IMR-90 (cell line): Measurements from ENCODE around the gene SPAAR. TPM values are rescaled to one million over a fixed set of nuclear protein-coding genes. Genes with fewer than 3 reads are reported as not detected.

ENCODE experiments used
- ATAC-seq: fragments of 200-7000 bp; cut with Tn5 transposase; 2 replicates; pipeline ENCODE4 v1.9.1; 2020; ENCODE audit warnings: low read depth, mild to moderate bottlenecking, moderate library complexity
- BruUV-seq: library from RNA; stranded (reverse); fragments of 400-500 nt; replicated peaks from 2 replicates; lab custom pipeline; 2021; lab: Mats Ljungman, UMichigan
- CTCF ChIA-PET: fragments of 300-600 bp; formaldehyde crosslinking; extraction: SDS; loops from one replicate; lab custom pipeline; 2021; ENCODE audit warnings: antibody characterized with exemption; lab: Yijun Ruan, JAX
- POLR2A ChIA-PET: fragments of 300-600 bp; sonication (Branson Sonifier 250); formaldehyde crosslinking; loops from one replicate; lab custom pipeline; 2022; ENCODE audit warnings: antibody characterized with exemption; ENCODE audit not compliant: unreplicated experiment; lab: Charles Lee
- DNase-seq: peaks from one replicate; pipeline ENCODE4 v3.0.0; 2013
- H2AFZ ChIP-seq: replicated peaks from 2 replicates; pipeline ENCODE3; 2013; ENCODE audit warnings: low read length, mild to moderate bottlenecking; ENCODE audit not compliant: poor library complexity
- H2AK5ac ChIP-seq: 2 replicates; pipeline ENCODE4 v1.6.1; 2013; ENCODE audit warnings: low read depth, low read length, inconsistent platforms
- H2AK9ac ChIP-seq: replicated peaks from 2 replicates; pipeline ENCODE3; 2013; ENCODE audit warnings: mild to moderate bottlenecking, low read depth, low read length, moderate library complexity; ENCODE audit not compliant: poor library complexity
- H2BK120ac ChIP-seq: 2 replicates; pipeline ENCODE4 v1.6.1; 2013; ENCODE audit warnings: low read depth, low read length, inconsistent platforms
- H2BK15ac ChIP-seq: 3 replicates; pipeline ENCODE4 v1.6.1; 2013; ENCODE audit warnings: low read depth, low read length, inconsistent platforms
- H2BK20ac ChIP-seq: 2 replicates; pipeline ENCODE4 v1.6.1; 2013; ENCODE audit warnings: low read depth, mild to moderate bottlenecking, inconsistent platforms, low read length, moderate library complexity
- H2BK5ac ChIP-seq: 2 replicates; pipeline ENCODE4 v1.6.1; 2013; ENCODE audit warnings: mild to moderate bottlenecking, low read depth, low read length, inconsistent platforms; ENCODE audit not compliant: poor library complexity, severe bottlenecking
- H3K14ac ChIP-seq: replicated peaks from 2 replicates; pipeline ENCODE4 v1.6.1; 2013; ENCODE audit warnings: low read depth, low read length, inconsistent platforms
- H3K18ac ChIP-seq: 2 replicates; pipeline ENCODE4 v1.6.1; 2013; ENCODE audit warnings: low read depth, low read length, control low read depth
- H3K23ac ChIP-seq: 2 replicates; pipeline ENCODE4 v1.6.1; 2013; ENCODE audit warnings: low read depth, low read length, inconsistent platforms
- H3K27ac ChIP-seq: 2 replicates; pipeline ENCODE4 v1.5.1; 2013; ENCODE audit warnings: mild to moderate bottlenecking, control low read depth, low read length; ENCODE audit not compliant: insufficient read depth
- H3K27me3 ChIP-seq: 2 replicates; pipeline ENCODE4 v1.6.1; 2013; ENCODE audit warnings: low read length; ENCODE audit not compliant: control insufficient read depth, insufficient read depth
- H3K36me3 ChIP-seq: 2 replicates; pipeline ENCODE4 v1.6.1; 2013; ENCODE audit warnings: low read length, mixed read lengths; ENCODE audit not compliant: control insufficient read depth, insufficient read depth
- H3K4ac ChIP-seq: 2 replicates; pipeline ENCODE4 v1.6.1; 2013; ENCODE audit warnings: low read depth, low read length, inconsistent platforms
- H3K4me1 ChIP-seq: 2 replicates; pipeline ENCODE4 v1.6.1; 2013; ENCODE audit warnings: low read length, mixed read lengths; ENCODE audit not compliant: control insufficient read depth, insufficient read depth
- H3K4me2 ChIP-seq: 2 replicates; pipeline ENCODE4 v1.6.1; 2013; ENCODE audit warnings: low read depth, mild to moderate bottlenecking, control low read depth, low read length, moderate library complexity
- H3K4me3 ChIP-seq: 2 replicates; pipeline ENCODE4 v1.5.1; 2013; ENCODE audit warnings: low read depth, mild to moderate bottlenecking, control low read depth, low read length, moderate library complexity; ENCODE audit not compliant: insufficient read depth
- H3K56ac ChIP-seq: 2 replicates; pipeline ENCODE4 v1.6.1; 2013; ENCODE audit warnings: low read length, inconsistent platforms; ENCODE audit not compliant: insufficient read depth; ENCODE audit errors: extremely low read depth
- H3K79me1 ChIP-seq, 2 experiments: 2 replicates each; pipeline ENCODE4 v1.6.1; 2013; ENCODE audit warnings: low read length in 2 of 2, inconsistent platforms in 1 of 2, low read depth in 1 of 2
- H3K9ac ChIP-seq: 2 replicates; pipeline ENCODE4 v1.6.1; 2013; ENCODE audit warnings: low read depth, low read length, control low read depth
- H3K9me1 ChIP-seq: 2 replicates; pipeline ENCODE4 v1.6.1; 2013; ENCODE audit warnings: low read length, inconsistent platforms; ENCODE audit not compliant: insufficient read depth
- H3K9me3 ChIP-seq: 2 replicates; pipeline ENCODE4 v1.6.1; 2013; ENCODE audit warnings: low read length; ENCODE audit not compliant: control insufficient read depth, insufficient read depth
- H4K20me1 ChIP-seq: 2 replicates; pipeline ENCODE4 v1.6.1; 2013; ENCODE audit warnings: low read length, inconsistent platforms; ENCODE audit not compliant: insufficient read depth
- H4K5ac ChIP-seq: 2 replicates; pipeline ENCODE4 v1.6.1; 2013; ENCODE audit warnings: mild to moderate bottlenecking, low read depth, low read length, control low read depth
- H4K8ac ChIP-seq, 2 experiments: 2 replicates each; pipeline ENCODE4 v1.6.1; 2013; ENCODE audit warnings: low read depth in 2 of 2, low read length in 2 of 2, control low read depth in 1 of 2, inconsistent platforms in 1 of 2
- H4K91ac ChIP-seq: 2 replicates; pipeline ENCODE4 v1.6.1; 2013; ENCODE audit warnings: low read depth, low read length, inconsistent platforms; ENCODE audit not compliant: insufficient read depth
- BHLHE40 ChIP-seq: fragments of 150-350 bp; IDR thresholded peaks from 2 replicates; pipeline ENCODE4 v1.6.1; 2016; ENCODE audit warnings: mild to moderate bottlenecking, low read depth, low read length
- CEBPB ChIP-seq: IDR thresholded peaks from 2 replicates; pipeline ENCODE4 v1.6.1; 2012; ENCODE audit warnings: low read depth, low read length, improper control_type of control experiment
- CHD1 ChIP-seq: IDR thresholded peaks from 2 replicates; pipeline ENCODE4 v1.6.1; 2012; ENCODE audit warnings: low read depth, low read length, improper control_type of control experiment
- CTCF ChIP-seq: conservative IDR thresholded peaks from 2 replicates; pipeline ENCODE4 v1.5.1; 2012; ENCODE audit warnings: mild to moderate bottlenecking, low read depth, low read length, improper control_type of control experiment
- ELK1 ChIP-seq: fragments of 150-350 bp; IDR thresholded peaks from 2 replicates; pipeline ENCODE4 v1.6.1; 2016; ENCODE audit warnings: low read depth, mild to moderate bottlenecking, low read length, moderate library complexity, borderline replicate concordance
- FOS ChIP-seq: fragments of 150-350 bp; IDR thresholded peaks from 2 replicates; pipeline ENCODE4 v1.6.1; 2016; ENCODE audit warnings: low read depth, low read length
- MAFK ChIP-seq: IDR thresholded peaks from 2 replicates; pipeline ENCODE4 v1.6.1; 2012; ENCODE audit warnings: low read depth, low read length, improper control_type of control experiment
- MAZ ChIP-seq: IDR thresholded peaks from 2 replicates; pipeline ENCODE4 v1.6.1; 2012; ENCODE audit warnings: low read depth, mild to moderate bottlenecking, low read length, improper control_type of control experiment, moderate library complexity, borderline replicate concordance
- MXI1 ChIP-seq: IDR thresholded peaks from 2 replicates; pipeline ENCODE4 v1.6.1; 2012; ENCODE audit warnings: low read depth, mild to moderate bottlenecking, low read length, moderate library complexity, borderline replicate concordance
- NFE2L2 ChIP-seq: fragments of 150-350 bp; IDR thresholded peaks from 2 replicates; pipeline ENCODE4 v1.6.1; 2016; ENCODE audit warnings: low read depth, mild to moderate bottlenecking, low read length
- POLR2A ChIP-seq: IDR thresholded peaks from 2 replicates; pipeline ENCODE4 v1.6.1; 2012; ENCODE audit warnings: mild to moderate bottlenecking, low read depth, low read length
- RAD21 ChIP-seq: IDR thresholded peaks from 2 replicates; pipeline ENCODE4 v1.6.1; 2012; ENCODE audit warnings: low read length, improper control_type of control experiment
- RCOR1 ChIP-seq: IDR thresholded peaks from 2 replicates; pipeline ENCODE4 v1.6.1; 2012; ENCODE audit warnings: mild to moderate bottlenecking, low read length, improper control_type of control experiment; ENCODE audit not compliant: insufficient replicate concordance
- RFX5 ChIP-seq: IDR thresholded peaks from 2 replicates; pipeline ENCODE4 v1.8.0; 2012; ENCODE audit warnings: low read depth, mild to moderate bottlenecking, low read length, moderate library complexity
- SMC3 ChIP-seq: fragments of 150-350 bp; IDR thresholded peaks from 2 replicates; pipeline ENCODE4 v1.6.1; 2016; ENCODE audit warnings: low read depth, mild to moderate bottlenecking, antibody characterized with exemption, low read length, moderate library complexity
- USF2 ChIP-seq: fragments of 150-350 bp; IDR thresholded peaks from 2 replicates; pipeline ENCODE4 v1.6.1; 2017; ENCODE audit warnings: mild to moderate bottlenecking, antibody characterized with exemption, low read length, low read depth
- WGBS, 2 experiments: methylation state at CpG; one replicate each; pipeline versions ENCODE4 v1.1.5 to v1.1.7; 2013; ENCODE audit warnings: missing lambda C conversion rate in 2 of 2; ENCODE audit not compliant: insufficient read length in 1 of 2; ENCODE audit errors: extremely low coverage in 2 of 2; 5-methylcytosine and 5-hydroxymethylcytosine counted together
- dilution Hi-C: fragments of 300-500 bp; cut with HindIII; formaldehyde crosslinking; loops from one replicate; pipeline ENCODE4 v1.14.3; 2018; ENCODE audit warnings: low sequenced_read_pairs; ENCODE audit not compliant: unreplicated experiment
- in situ Hi-C: fragments of 300-500 bp; cut with MboI; formaldehyde crosslinking; loops from 3 replicates; pipeline ENCODE4 v1.14.3; 2019; ENCODE audit warnings: low sequenced_read_pairs, inconsistent platforms, mixed read lengths
- intact Hi-C: fragments of 100-400 bp; cut with micrococcal nuclease; formaldehyde crosslinking; loops from 2 replicates; pipeline ENCODE4 v1.10.0; 2022
- polyA plus RNA-seq, 3 experiments: library from polyadenylated mRNA; depleted of rRNA; stranded (reverse); fragments of >200 nt; gene quantifications; 2 replicates each; pipeline ENCODE4 v1.2.3, GENCODE V29; 2012; ENCODE audit warnings: low replicate concordance in 1 of 3
- total RNA-seq: library from RNA; depleted of rRNA; stranded (reverse); fragments of >200 nt; gene quantifications from 2 replicates; pipeline ENCODE4 v1.2.3, GENCODE V29; 2012

The SPAAR gene
- total and polyA plus RNA-seq, 2 of the 4 experiments (the other 2 are of a cell fraction) = 0.18 to 0.32 TPM

GRCh38 chr9:35944173-35944572, 34.9 kb downstream of the SPAAR start:
- no peak overlapping the region for H3K27ac ChIP-seq
- in situ Hi-C loops = loop anchor here (10.0 kb wide), 1 partner anchor 59 kb away; no protein-coding TSS in a partner anchor

More at GRCh38 chr9:35944173-35944572, 34.9 kb downstream of the SPAAR start:
- no peaks in the 10 kb centered on the region for H4K20me1 ChIP-seq
- H3K79me1 ChIP-seq = no peaks in the 10 kb centered on the region; a peak in 1 of 4 replicates
- no peak for DNase-seq
- H4K91ac ChIP-seq = peak overlapping the region; percentile 95
- ChIA-PET POLR2A (no interaction called here), CTCF (interaction anchor here (2.7 kb wide), 1 partner anchor 41 kb away, joined by 20 read pairs; no protein-coding TSS in a partner anchor)
- BruUV-seq = no TSS peak
- H3K9me3 ChIP-seq = no peaks in the 10 kb centered on the region
- H3K27me3 ChIP-seq = no peaks in the 10 kb centered on the region
- intact Hi-C loops (no loop called here), dilution Hi-C loops (no loop called here)
- WGBS, 2 experiments = 100% methylated on average over 2 of the region's 3 CpGs; no CpG with 5 or more reads in 1 of the 2 experiments
- peak overlapping the region; percentile 87 for H2BK120ac ChIP-seq
- TF ChIP-seq FOS (no peak), SMC3 (no peak), CHD1 (no peak), ELK1 (no peak), MAFK (no peak), CTCF (no peak), CEBPB (no peak), MAZ (no peak), USF2 (no peak), POLR2A (no peak), RAD21 (no peak), RFX5 (no peak), MXI1 (no peak), NFE2L2 (no peak), BHLHE40 (no peak), RCOR1 (no peak)
- no peak overlapping the region for H3K14ac ChIP-seq
- H2BK15ac ChIP-seq = peak overlapping the region; percentile 64; the same call in 1 of the 3 replicates
- H2AK5ac ChIP-seq = peak overlapping the region; percentile 23
- no peak overlapping the region for H2AK9ac ChIP-seq
- no peak overlapping the region for H3K4me3 ChIP-seq
- H3K4me2 ChIP-seq = no peak overlapping the region
- peak overlapping the region; percentile 27 for H2BK20ac ChIP-seq
- H2AFZ ChIP-seq = peak overlapping the region; percentile 65
- peak overlapping the region; percentile 78 for H3K4ac ChIP-seq
- H3K56ac ChIP-seq = no peak overlapping the region; the same call in 1 of the 2 replicates
- no peak overlapping the region for H4K5ac ChIP-seq
- peaks cover 8% of the 10 kb centered on the region for H3K4me1 ChIP-seq
- no peak overlapping the region for H3K9ac ChIP-seq
- no peak overlapping the region for H2BK5ac ChIP-seq
- no peak overlapping the region for H3K18ac ChIP-seq
- H3K23ac ChIP-seq = peak overlapping the region; percentile 24; the same call in 1 of the 2 replicates
- H4K8ac ChIP-seq = peak overlapping the region; percentile 44 to 99; a peak in 3 of 4 replicates
- H3K9me1 ChIP-seq = peaks cover 12% of the 10 kb centered on the region
- H3K36me3 ChIP-seq = no peaks in the 10 kb centered on the region
- ATAC-seq = no peak
